A549 (cell line): Measurements from ENCODE around the gene DSG3. TPM values are rescaled to one million over a fixed set of nuclear protein-coding genes. Genes with fewer than 3 reads are reported as not detected.

Experiments used
- ATAC-seq, 2 experiments: fragments of 200-7000 bp in 1 of 2; fragments of >200 bp in 1 of 2; cut with Nextera tagmentation in 1 of 2; cut with Tn5 transposase in 1 of 2; 3 replicates each; pipeline versions ENCODE4 v1.8.0 to v1.9.1; 2018 to 2020; ENCODE audit warnings: mild to moderate bottlenecking in 1 of 2, moderate library complexity in 1 of 2
- CTCF ChIA-PET: fragments of 300-600 bp; sonication (Branson Sonifier 250); formaldehyde crosslinking; extraction: SDS; loops from one replicate; lab custom pipeline; 2021; ENCODE audit warnings: antibody characterized with exemption, inconsistent platforms; lab: Yijun Ruan, JAX
- POLR2A ChIA-PET: fragments of 350-600 bp; formaldehyde crosslinking; extraction: SDS; loops from one replicate; lab custom pipeline; 2021; ENCODE audit warnings: antibody characterized with exemption, inconsistent platforms; lab: Yijun Ruan, JAX
- DNase-seq, 2 experiments: peaks; one replicate each; pipeline versions ENCODE4 v3.0.0 to v3.0.0-alpha.2; 2011 to 2016; ENCODE audit warnings: low read depth in 1 of 2, low spot score in 1 of 2
- FAIRE-seq: peaks from 2 replicates; lab custom pipeline; 2011; peaks lifted over from hg19 to GRCh38; lab: Jason Lieb, UNC
- H3K27ac ChIP-seq, 2 experiments: fragments of >200 bp; sonication (Bioruptor Twin); formaldehyde crosslinking; 3 replicates each; pipeline ENCODE4 v1.5.1; 2016 to 2017
- H3K4me1 ChIP-seq: fragments of >200 bp; sonication (Bioruptor Twin); formaldehyde crosslinking; 3 replicates; pipeline ENCODE4 v1.6.1; 2016
- H3K4me2 ChIP-seq: fragments of >200 bp; sonication (Bioruptor Twin); formaldehyde crosslinking; 3 replicates; pipeline ENCODE4 v1.6.1; 2016
- H3K4me3 ChIP-seq: fragments of >200 bp; sonication (Bioruptor Twin); formaldehyde crosslinking; 3 replicates; pipeline ENCODE4 v1.5.1; 2016
- H3K9me3 ChIP-seq: fragments of >200 bp; sonication (Bioruptor Twin); formaldehyde crosslinking; 3 replicates; pipeline ENCODE4 v1.6.1; 2016
- CBX8 ChIP-seq: fragments of 200-600 bp; sonication (generic); IDR thresholded peaks from 2 replicates; pipeline ENCODE4 v1.6.1; 2016
- EHF ChIP-seq: fragments of 250-450 bp; sonication (Bioruptor Pico); IDR thresholded peaks from 2 replicates; pipeline ENCODE4 v1.5.0; 2020; ENCODE audit warnings: mild to moderate bottlenecking
- EHMT2 ChIP-seq: fragments of 200-600 bp; sonication (generic); IDR thresholded peaks from 2 replicates; pipeline ENCODE4 v1.6.1; 2016; ENCODE audit warnings: antibody characterized with exemption, low read depth, mild to moderate bottlenecking, moderate library complexity
- HES2 ChIP-seq: fragments of >200 bp; sonication (Bioruptor Twin); formaldehyde crosslinking; IDR thresholded peaks from 2 replicates; pipeline ENCODE4 v1.6.1; 2016
- HEYL ChIP-seq: fragments of 250-450 bp; sonication (Bioruptor Pico); IDR thresholded peaks from 2 replicates; pipeline ENCODE4 v1.8.0; 2021; ENCODE audit warnings: mild to moderate bottlenecking, moderate library complexity
- KDM1A ChIP-seq: fragments of 200-600 bp; sonication (generic); IDR thresholded peaks from 2 replicates; pipeline ENCODE4 v1.6.1; 2016; ENCODE audit warnings: low read depth, mild to moderate bottlenecking
- KDM5A ChIP-seq: fragments of 200-600 bp; sonication (generic); IDR thresholded peaks from 2 replicates; pipeline ENCODE4 v1.6.1; 2016; ENCODE audit warnings: antibody characterized with exemption, mild to moderate bottlenecking
- MAFK ChIP-seq: fragments of 450-650 bp; IDR thresholded peaks from 2 replicates; pipeline ENCODE4 v1.6.1; 2014; ENCODE audit not compliant: partially characterized antibody
- MAZ ChIP-seq: fragments of 150-350 bp; IDR thresholded peaks from 2 replicates; pipeline ENCODE4 v1.6.1; 2014; ENCODE audit warnings: antibody characterized with exemption, low read depth, low read length, borderline replicate concordance
- NPAS2 ChIP-seq: fragments of 250-450 bp; sonication (Bioruptor Pico); IDR thresholded peaks from 2 replicates; pipeline ENCODE4 v1.8.0; 2022; ENCODE audit warnings: mild to moderate bottlenecking, moderate library complexity, borderline replicate concordance
- PHF8 ChIP-seq: fragments of 200-600 bp; sonication (generic); IDR thresholded peaks from 2 replicates; pipeline ENCODE4 v1.6.1; 2016; ENCODE audit warnings: low read depth, mild to moderate bottlenecking, antibody characterized with exemption, moderate library complexity, borderline replicate concordance
- RARB ChIP-seq: fragments of 250-450 bp; sonication (Bioruptor Pico); IDR thresholded peaks from 2 replicates; pipeline ENCODE4 v1.8.0; 2021; ENCODE audit warnings: mild to moderate bottlenecking, moderate library complexity
- RFX5 ChIP-seq: fragments of 450-650 bp; IDR thresholded peaks from 2 replicates; pipeline ENCODE4 v1.7.1; 2014; ENCODE audit warnings: antibody characterized with exemption, mild to moderate bottlenecking, moderate library complexity
- SMC3 ChIP-seq: fragments of >200 bp; sonication (Bioruptor Twin); formaldehyde crosslinking; IDR thresholded peaks from 3 replicates; pipeline ENCODE4 v1.6.1; 2018; ENCODE audit warnings: inconsistent platforms
- TFCP2L1 ChIP-seq: fragments of 250-450 bp; sonication (Bioruptor Pico); IDR thresholded peaks from 2 replicates; pipeline ENCODE4 v1.5.0; 2021; ENCODE audit warnings: mild to moderate bottlenecking
- TP53 ChIP-seq: fragments of 250-450 bp; sonication (Bioruptor Pico); IDR thresholded peaks from 2 replicates; pipeline ENCODE4 v1.5.0; 2021; ENCODE audit warnings: mild to moderate bottlenecking, moderate library complexity
- ZNF302 ChIP-seq: fragments of 250-450 bp; sonication (Bioruptor Pico); IDR thresholded peaks from 2 replicates; pipeline ENCODE4 v1.9.0; 2021; ENCODE audit warnings: inconsistent platforms, mild to moderate bottlenecking, moderate library complexity
- WGBS: methylation state at CpG from one replicate; pipeline ENCODE4 v1.1.6; 2017; ENCODE audit errors: missing lambda C conversion rate; 5-methylcytosine and 5-hydroxymethylcytosine counted together
- polyA minus RNA-seq: library from RNA; depleted of rRNA, polyadenylated mRNA; stranded (reverse); fragments of >200 nt; gene quantifications from 2 replicates; pipeline ENCODE4 v1.2.3, GENCODE V29; 2011; rRNA and poly(A)+ RNA removed
- polyA plus RNA-seq, 4 experiments: library from polyadenylated mRNA; depleted of rRNA in 3 of 4; stranded (reverse); fragments of >200 nt; fragmentation: RNase III in 1 of 4; extraction: RNeasy Plus Mini Kit Qiagen cat#74134 plus additional on column Dnase treatment in 1 of 4; gene quantifications; 2 replicates in 3 of 4; 3 replicates in 1 of 4; pipeline ENCODE4 v1.2.3, GENCODE V29; 2011 to 2017
- TF ChIP-seq, protein P1 (sequence below): fragments of 250-450 bp; sonication (Bioruptor Pico); IDR thresholded peaks from 2 replicates; pipeline ENCODE4 v1.5.0; 2020; ENCODE audit warnings: low read depth, mild to moderate bottlenecking, moderate library complexity
- TF ChIP-seq, protein P2 (sequence below): fragments of 200-600 bp; sonication (generic); IDR thresholded peaks from 2 replicates; pipeline ENCODE4 v1.6.1; 2016; ENCODE audit warnings: antibody characterized with exemption, mild to moderate bottlenecking, moderate library complexity

DSG3 gene
- 0.01 and 0.03 TPM in 2 replicates for polyA plus RNA-seq (2011; rRNA removed)
- polyA plus RNA-seq (2012; cell fraction: cytosol; rRNA removed) = 0.01 TPM in 1 of 2 replicates, not detected in the other
- not detected in 2 replicates for polyA plus RNA-seq (2012; cell fraction: nucleus; rRNA removed)
- 0.01 TPM in 1 of 3 replicates, not detected in the others for polyA plus RNA-seq (2017; fragmentation: RNase III; extraction: RNeasy Plus Mini Kit Qiagen cat#74134 plus additional on column Dnase treatment)
- not detected in 2 replicates for polyA minus RNA-seq

GRCh38 chr18:31447530-31448191 is at the start of gene DSG3:
Gene DSG3, plus strand, starts transcription at chr18:31447741. Its CDS starts 137 bp downstream, at chr18:31447878.
- ATAC-seq (no peak), DNase-seq (no peak), FAIRE-seq (no peak)
- Histone ChIP-seq H3K9me3 (no peaks in the 10 kb centered on the region), H3K4me3 (no peak within 1 kb of the TSS), H3K27ac (no peak within 1 kb of the TSS), H3K4me1 (no peaks in the 10 kb centered on the region), H3K4me2 (no peak within 1 kb of the TSS)
- ChIA-PET POLR2A (no interaction called here), CTCF (no interaction called here)
- TF ChIP-seq MAFK (no peak), HEYL (CRISPR knock-in tag) (no peak), RARB (no peak), HES2 (no peak), EHMT2 (no peak), KDM5A (no peak)
- 80% methylated on average over 9 of the region's 9 CpGs for WGBS

DNA sequence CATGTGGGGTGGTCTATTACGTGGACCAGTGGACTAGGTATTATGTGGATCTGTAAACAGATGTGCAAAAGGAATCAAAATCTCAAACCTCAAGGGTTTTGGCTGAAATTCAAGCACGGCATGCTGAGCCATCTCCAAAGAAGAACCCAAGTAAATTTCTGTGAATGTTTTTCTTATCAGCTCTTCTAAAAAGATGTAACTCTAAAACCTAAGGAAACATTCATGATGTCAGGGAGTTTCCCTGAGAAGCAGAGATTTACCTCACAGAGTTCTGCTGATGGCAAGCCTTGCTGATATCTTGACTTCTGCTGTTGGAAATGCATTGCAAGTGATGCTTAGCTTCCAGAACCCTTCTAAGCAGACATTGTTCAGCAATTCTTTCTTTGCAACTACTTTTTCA is 49.4 kb upstream of the DSG3 start:
- H3K4me1 ChIP-seq = peaks cover 40% of the 10 kb centered on the region
- WGBS = 86% methylated on average over 2 of the region's 2 CpGs
- H3K4me3 ChIP-seq = no peak overlapping the region
- no peak for TF ChIP-seq ZNF302 (CRISPR knock-in tag)
- TF ChIP-seq, all 56 proteins: peak for 0
- Histone ChIP-seq H3K9me3 (no peaks in the 10 kb centered on the region), H3K4me2 (no peak overlapping the region), H3K27ac (no peak overlapping the region)
- ChIA-PET CTCF (interaction anchor here (1.2 kb wide), 1 partner anchor 26 kb away, joined by 3 read pairs; no protein-coding TSS in a partner anchor), POLR2A (no interaction called here)
- DNase-seq = no peak
- no peak for FAIRE-seq
- no peak for ATAC-seq

- ATAC-seq = no peak
- H3K4me1 ChIP-seq = peaks cover 48% of the 10 kb centered on the region
- 74% methylated on average over 6 of the region's 6 CpGs for WGBS
- CTCF ChIA-PET = interaction anchor here (1.2 kb wide), 1 partner anchor 25 kb away, joined by 3 read pairs; no protein-coding TSS in a partner anchor
- no peak for DNase-seq
- TF ChIP-seq MAZ (no peak), RFX5 (no peak), EHMT2 (no peak), SMC3 (no peak), KDM1A (no peak), TP53 (CRISPR knock-in tag) (no peak), EHF (CRISPR knock-in tag) (no peak), TFCP2L1 (no peak), CBX8 (no peak), NPAS2 (no peak), PHF8 (no peak)
- TF ChIP-seq, protein P1, sequence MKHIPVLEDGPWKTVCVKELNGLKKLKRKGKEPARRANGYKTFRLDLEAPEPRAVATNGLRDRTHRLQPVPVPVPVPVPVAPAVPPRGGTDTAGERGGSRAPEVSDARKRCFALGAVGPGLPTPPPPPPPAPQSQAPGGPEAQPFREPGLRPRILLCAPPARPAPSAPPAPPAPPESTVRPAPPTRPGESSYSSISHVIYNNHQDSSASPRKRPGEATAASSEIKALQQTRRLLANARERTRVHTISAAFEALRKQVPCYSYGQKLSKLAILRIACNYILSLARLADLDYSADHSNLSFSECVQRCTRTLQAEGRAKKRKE = no peak
- TF ChIP-seq, protein P2, sequence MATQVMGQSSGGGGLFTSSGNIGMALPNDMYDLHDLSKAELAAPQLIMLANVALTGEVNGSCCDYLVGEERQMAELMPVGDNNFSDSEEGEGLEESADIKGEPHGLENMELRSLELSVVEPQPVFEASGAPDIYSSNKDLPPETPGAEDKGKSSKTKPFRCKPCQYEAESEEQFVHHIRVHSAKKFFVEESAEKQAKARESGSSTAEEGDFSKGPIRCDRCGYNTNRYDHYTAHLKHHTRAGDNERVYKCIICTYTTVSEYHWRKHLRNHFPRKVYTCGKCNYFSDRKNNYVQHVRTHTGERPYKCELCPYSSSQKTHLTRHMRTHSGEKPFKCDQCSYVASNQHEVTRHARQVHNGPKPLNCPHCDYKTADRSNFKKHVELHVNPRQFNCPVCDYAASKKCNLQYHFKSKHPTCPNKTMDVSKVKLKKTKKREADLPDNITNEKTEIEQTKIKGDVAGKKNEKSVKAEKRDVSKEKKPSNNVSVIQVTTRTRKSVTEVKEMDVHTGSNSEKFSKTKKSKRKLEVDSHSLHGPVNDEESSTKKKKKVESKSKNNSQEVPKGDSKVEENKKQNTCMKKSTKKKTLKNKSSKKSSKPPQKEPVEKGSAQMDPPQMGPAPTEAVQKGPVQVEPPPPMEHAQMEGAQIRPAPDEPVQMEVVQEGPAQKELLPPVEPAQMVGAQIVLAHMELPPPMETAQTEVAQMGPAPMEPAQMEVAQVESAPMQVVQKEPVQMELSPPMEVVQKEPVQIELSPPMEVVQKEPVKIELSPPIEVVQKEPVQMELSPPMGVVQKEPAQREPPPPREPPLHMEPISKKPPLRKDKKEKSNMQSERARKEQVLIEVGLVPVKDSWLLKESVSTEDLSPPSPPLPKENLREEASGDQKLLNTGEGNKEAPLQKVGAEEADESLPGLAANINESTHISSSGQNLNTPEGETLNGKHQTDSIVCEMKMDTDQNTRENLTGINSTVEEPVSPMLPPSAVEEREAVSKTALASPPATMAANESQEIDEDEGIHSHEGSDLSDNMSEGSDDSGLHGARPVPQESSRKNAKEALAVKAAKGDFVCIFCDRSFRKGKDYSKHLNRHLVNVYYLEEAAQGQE = no peak
- H3K9me3 ChIP-seq = no peaks in the 10 kb centered on the region
- FAIRE-seq = no peak
- H3K4me2 ChIP-seq = peak overlapping the region; percentile 36; the same call in 1 of the 3 replicates
- no peak overlapping the region for H3K4me3 ChIP-seq
- POLR2A ChIA-PET = no interaction called here
- H3K27ac ChIP-seq = no peak overlapping the region; a peak in 1 of 6 replicates
These were observed 48.1 kb upstream of the DSG3 start for GRCh38 chr18:31399306-31400032.
